ENCODE measurements around the gene NFATC2. TPM values are rescaled to one million over a fixed set of nuclear protein-coding genes. Genes with fewer than 3 reads are reported as not detected.
"Not testable (repeated sequence)": the region's sequence is repeated elsewhere in the genome, so short reads cannot be mapped to it uniquely, and the experiment has no call there.

The NFATC2 gene
- total RNA-seq, 2 experiments from 2014 or later = 44.3 to 45.2 TPM

- ChIA-PET POLR2A (interaction anchor here (0.6 kb wide), 1 partner anchor 13 kb away, joined by 4 read pairs; no protein-coding TSS in a partner anchor), CTCF (interaction anchor here (0.7 to 2.8 kb wide), 2 partner anchors 12 to 49 kb away, joined by 3 to 11 read pairs; partner anchors contain the start of gene NFATC2)
Measured at GRCh38 chr20:51493346-51493791, 49.1 kb downstream of the NFATC2 start.

GRCh38 chr20:51492167-51493092, 50.1 kb downstream of the NFATC2 start:
- POLR2A ChIA-PET = interaction anchor here (1.1 kb wide), 1 partner anchor 11 kb away, joined by 3 read pairs; no protein-coding TSS in a partner anchor
- CTCF ChIA-PET = interaction anchor here (0.7 to 2.8 kb wide), 2 partner anchors 11 to 38 kb away, joined by 3 to 11 read pairs; no protein-coding TSS in a partner anchor

- POLR2A ChIA-PET = no interaction called here
Measured at GRCh38 chr20:51491393-51491792, 51.1 kb downstream of the NFATC2 start.

GRCh38 chr20:51490635-51491034, 51.9 kb downstream of the NFATC2 start:
- ChIA-PET POLR2A (no interaction called here), CTCF (interaction anchor here (0.6 to 1.0 kb wide), 2 partner anchors 104 to 632 kb away, joined by 3 read pairs; no protein-coding TSS in a partner anchor)

More at GRCh38 chr20:51491393-51491792, 51.1 kb downstream of the NFATC2 start:
- CTCF ChIA-PET = interaction anchor here (0.6 to 2.8 kb wide), 3 partner anchors 10 to 633 kb away, joined by 3 to 11 read pairs (median 3); no protein-coding TSS in a partner anchor

GRCh38 chr20:51489611-51490010, 52.9 kb downstream of the NFATC2 start:
- CTCF ChIA-PET = no interaction called here

GRCh38 chr20:51488331-51488730, 54.2 kb downstream of the NFATC2 start:
- CTCF ChIA-PET = no interaction called here

More at GRCh38 chr20:51489611-51490010, 52.9 kb downstream of the NFATC2 start:
- POLR2A ChIA-PET = interaction anchor here (0.9 kb wide), 1 partner anchor 8 kb away, joined by 3 read pairs; no protein-coding TSS in a partner anchor

GRCh38 chr20:51487565-51488268, 54.8 kb downstream of the NFATC2 start:
- ChIA-PET CTCF (no interaction called here), POLR2A (no interaction called here)

More at GRCh38 chr20:51488331-51488730, 54.2 kb downstream of the NFATC2 start:
- POLR2A ChIA-PET = no interaction called here

GRCh38 chr20:51487076-51487475, 55.4 kb downstream of the NFATC2 start:
- ChIA-PET POLR2A (no interaction called here), CTCF (no interaction called here)

GRCh38 chr20:51486197-51487005, 56.1 kb downstream of the NFATC2 start:
- CTCF ChIA-PET = interaction anchor here (1.2 kb wide), 1 partner anchor 108 kb away, joined by 3 read pairs; no protein-coding TSS in a partner anchor
- POLR2A ChIA-PET = no interaction called here

GRCh38 chr20:51484831-51485230, 57.7 kb downstream of the NFATC2 start:
- ChIA-PET POLR2A (no interaction called here), CTCF (no interaction called here)

- ChIA-PET CTCF (no interaction called here), POLR2A (no interaction called here)
Measured at GRCh38 chr20:51484141-51484815, 58.2 kb downstream of the NFATC2 start.

- ChIA-PET POLR2A (no interaction called here), CTCF (interaction anchor here (1.0 kb wide), 1 partner anchor 88 kb away, joined by 3 read pairs; no protein-coding TSS in a partner anchor)
Measured at GRCh38 chr20:51482836-51483473, 59.6 kb downstream of the NFATC2 start.

GRCh38 chr20:51481341-51481914, 61.1 kb downstream of the NFATC2 start:
- POLR2A ChIA-PET = interaction anchor here (0.7 to 1.8 kb wide), 12 partner anchors 8 to 95 kb away, joined by 3 to 7 read pairs (median 3); partner anchors contain the start of gene NFATC2
- CTCF ChIA-PET = interaction anchor here (0.8 to 1.7 kb wide), 9 partner anchors 11 to 143 kb away, joined by 3 to 11 read pairs (median 4); no protein-coding TSS in a partner anchor

- POLR2A ChIA-PET = interaction anchor here (0.6 to 1.8 kb wide), 14 partner anchors 9 to 76 kb away, joined by 3 to 7 read pairs (median 4); partner anchors contain the start of gene NFATC2
- CTCF ChIA-PET = interaction anchor here (0.9 to 1.7 kb wide), 9 partner anchors 12 to 143 kb away, joined by 3 to 11 read pairs (median 4); no protein-coding TSS in a partner anchor
Measured at GRCh38 chr20:51480507-51481270, 61.8 kb downstream of the NFATC2 start.

GRCh38 chr20:51476106-51476505, 66.4 kb downstream of the NFATC2 start:
- POLR2A ChIA-PET, CTCF ChIA-PET: not testable (repeated sequence)

- POLR2A ChIA-PET = no interaction called here
- CTCF ChIA-PET = no interaction called here
Measured at GRCh38 chr20:51473771-51474170, 68.7 kb downstream of the NFATC2 start.

GRCh38 chr20:51473256-51473655, 69.3 kb downstream of the NFATC2 start:
- ChIA-PET CTCF (no interaction called here), POLR2A (no interaction called here)
